GM23248 (cell line): ENCODE data around the gene PGA4.
"Not testable (repeated sequence)": the region's sequence is repeated elsewhere in the genome, so short reads cannot be mapped to it uniquely, and the experiment has no call there.

ENCODE experiments used
- EZH2 ChIP-seq: fragments of 200-600 bp; sonication (generic); IDR thresholded peaks from 2 replicates; pipeline ENCODE4 v1.6.1; 2018; ENCODE audit warnings: antibody characterized with exemption, mild to moderate bottlenecking; ENCODE audit not compliant: insufficient read depth, poor library complexity, severe bottlenecking
- EZH2phosphoT487 ChIP-seq: fragments of 200-600 bp; sonication (generic); IDR thresholded peaks from 2 replicates; pipeline ENCODE4 v1.6.1; 2018; ENCODE audit warnings: antibody characterized with exemption, moderate library complexity, mild to moderate bottlenecking, low read depth; ENCODE audit not compliant: insufficient read depth

DNA sequence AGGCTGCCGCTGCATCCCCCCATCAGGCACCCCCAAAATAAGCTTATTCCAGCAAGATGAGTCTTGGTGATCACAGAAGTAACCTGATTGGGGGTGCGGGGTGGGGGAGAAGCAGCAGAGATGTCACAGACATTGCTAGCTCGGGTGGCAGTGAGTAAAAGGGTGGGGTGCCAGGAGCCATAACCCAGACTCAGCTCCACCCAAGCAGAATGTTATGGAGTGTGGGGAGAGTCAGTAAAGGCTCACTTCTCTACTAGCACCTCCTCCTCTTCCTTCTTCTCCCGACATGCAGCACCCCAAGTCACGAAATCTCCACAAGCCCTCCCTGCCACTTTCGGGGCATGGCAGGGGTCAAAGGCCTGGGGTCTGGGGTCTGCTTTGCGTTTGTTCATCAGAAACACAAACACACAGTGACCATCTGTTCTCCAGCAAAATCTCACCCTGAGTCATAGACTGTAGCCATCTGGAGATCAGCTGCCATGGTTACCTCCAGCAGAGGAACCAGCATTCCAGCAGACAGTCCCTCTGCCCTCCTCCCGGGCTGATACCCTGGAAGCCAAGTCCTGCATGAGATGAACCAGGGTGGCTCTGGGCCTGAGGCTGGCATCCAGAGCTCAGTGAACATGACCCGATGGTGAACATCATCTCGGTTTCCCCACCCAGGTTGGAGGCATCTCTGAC lies 4.5 kb downstream of the PGA4 start:
- TF ChIP-seq EZH2, EZH2phosphoT487: not testable (repeated sequence)
